A549 (cell line): ENCODE measurements around the gene THBD.

Source experiments
- CTCF ChIP-seq: fragments of >200 bp; sonication (Bioruptor Twin); formaldehyde crosslinking; IDR thresholded peaks from 3 replicates; pipeline ENCODE4 v1.5.1; 2016
- HOXB5 ChIP-seq: fragments of 250-450 bp; sonication (Bioruptor Pico); IDR thresholded peaks from 2 replicates; pipeline ENCODE4 v1.5.0; 2020; ENCODE audit warnings: mild to moderate bottlenecking, moderate library complexity
- JUN ChIP-seq, 2 experiments: fragments of >200 bp; sonication (Bioruptor Twin); formaldehyde crosslinking; IDR thresholded peaks; 2 replicates in 1 of 2; 3 replicates in 1 of 2; pipeline ENCODE4 v1.6.1; 2016 to 2017
- MAX ChIP-seq: IDR thresholded peaks from 2 replicates; pipeline ENCODE4 v1.6.1; 2012
- POLR2AphosphoS2 ChIP-seq: conservative IDR thresholded peaks from 2 replicates; pipeline ENCODE4 v1.6.1; 2012; ENCODE audit warnings: low read length, improper control_type of control experiment, inconsistent platforms

GRCh38 chr20:23018432-23018831 lies 31.0 kb downstream of the THBD start:
- no peak for TF ChIP-seq CTCF
- TF ChIP-seq POLR2AphosphoS2 = no peak
- TF ChIP-seq HOXB5 (CRISPR knock-in tag) = no peak
- no peak for TF ChIP-seq JUN (IDR thresholded peaks at IDR 0.05)
- no peak for TF ChIP-seq MAX
